Smooth muscle cell (in vitro differentiated cells): Measurements from ENCODE around the gene FAM234B. TPM values are rescaled to one million over a fixed set of nuclear protein-coding genes. Genes with fewer than 3 reads are reported as not detected.

Source experiments
- DNase-seq: peaks from one replicate; lab custom pipeline; 2025; ENCODE audit not compliant: unreplicated experiment; lab: John Stamatoyannopoulos, UW
- H2AFZ ChIP-seq: fragments of 200-600 bp; sonication (generic); 2 replicates; pipeline ENCODE4 v1.6.0; 2016; ENCODE audit warnings: antibody characterized with exemption, low read depth, mild to moderate bottlenecking
- H3F3A ChIP-seq: fragments of 200-600 bp; sonication (generic); 2 replicates; pipeline ENCODE4 v1.6.0; 2017; ENCODE audit warnings: antibody characterized with exemption, low read depth
- H3K27ac ChIP-seq: fragments of 200-600 bp; sonication (generic); 2 replicates; pipeline ENCODE4 v1.5.1; 2016; ENCODE audit warnings: low read depth, mild to moderate bottlenecking
- H3K27me3 ChIP-seq: fragments of 200-600 bp; sonication (generic); 2 replicates; pipeline ENCODE4 v1.6.1; 2016; ENCODE audit warnings: low read depth, mild to moderate bottlenecking
- H3K36me3 ChIP-seq: fragments of 200-600 bp; sonication (generic); 2 replicates; pipeline ENCODE4 v1.5.1; 2016; ENCODE audit warnings: low read depth
- H3K4me1 ChIP-seq: fragments of 200-600 bp; sonication (generic); 2 replicates; pipeline ENCODE4 v1.5.1; 2016; ENCODE audit warnings: low read depth
- H3K4me2 ChIP-seq: fragments of 200-600 bp; sonication (generic); 2 replicates; pipeline ENCODE4 v1.6.0; 2016; ENCODE audit warnings: mild to moderate bottlenecking
- H3K4me3 ChIP-seq: fragments of 200-600 bp; sonication (generic); 2 replicates; pipeline ENCODE4 v1.5.1; 2016; ENCODE audit warnings: mild to moderate bottlenecking
- H3K79me2 ChIP-seq: fragments of 200-600 bp; sonication (generic); 2 replicates; pipeline ENCODE4 v1.6.0; 2016; ENCODE audit warnings: low read depth, mild to moderate bottlenecking
- H3K9ac ChIP-seq: fragments of 200-600 bp; sonication (generic); 2 replicates; pipeline ENCODE4 v1.6.0; 2016; ENCODE audit warnings: low read depth
- H3K9me3 ChIP-seq: fragments of 200-600 bp; sonication (generic); replicated peaks from 2 replicates; pipeline ENCODE4 v1.5.1; 2016; ENCODE audit warnings: low read depth
- H4K20me1 ChIP-seq: fragments of 200-600 bp; sonication (generic); 2 replicates; pipeline ENCODE4 v1.6.0; 2016; ENCODE audit warnings: low read depth
- WGBS: methylation state at CpG from one replicate; pipeline ENCODE4 v1.1.7; 2016; ENCODE audit warnings: low lambda C conversion rate; 5-methylcytosine and 5-hydroxymethylcytosine counted together
- polyA plus RNA-seq: library from polyadenylated mRNA; unstranded; fragments of >200 nt; fragmentation: Nextera tagmentation; extraction: Ambion mirVana; gene quantifications from 2 replicates; pipeline ENCODE4 v1.2.1, GENCODE V29; 2016
- total RNA-seq: library from RNA; depleted of rRNA; stranded (reverse); fragments of >200 nt; gene quantifications from 2 replicates; pipeline ENCODE4 v1.2.3, GENCODE V29; 2014
- TF ChIP-seq, protein P1 (sequence below): fragments of 200-600 bp; sonication (generic); IDR thresholded peaks from 2 replicates; pipeline ENCODE4 v1.5.1; 2017; ENCODE audit warnings: borderline replicate concordance, mild to moderate bottlenecking, antibody characterized with exemption; ENCODE audit not compliant: insufficient read depth, poor library complexity, severe bottlenecking

Gene FAM234B
- total and polyA plus RNA-seq, 2 experiments from 2014 or later = 1.6 to 3.0 TPM

DNA sequence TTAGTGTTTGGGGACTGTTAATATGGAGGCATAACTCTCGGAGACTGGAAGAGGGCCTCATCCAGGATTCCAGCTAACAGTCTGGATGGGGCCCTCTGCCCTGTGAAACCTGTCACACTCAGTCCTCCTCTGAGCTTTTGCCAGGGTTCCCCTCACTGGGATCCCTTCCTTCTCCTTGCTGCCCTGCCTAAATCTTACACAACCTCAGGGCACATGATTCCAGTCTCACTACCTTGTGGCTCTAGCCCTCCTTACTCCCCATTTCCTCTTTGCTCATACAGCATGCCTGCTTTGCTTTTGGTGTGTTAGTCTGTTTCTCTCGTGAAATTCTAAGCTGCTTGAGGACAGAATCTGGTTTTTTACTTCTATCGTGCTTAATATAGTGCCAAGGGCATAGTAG is 60.2 kb downstream of the FAM234B start:
- Histone ChIP-seq H3K79me2 (no peaks in the 10 kb centered on the region), H3K4me3 (no peak overlapping the region), H3F3A (peaks cover 23% of the 10 kb centered on the region), H2AFZ (no peak overlapping the region), H3K4me2 (no peak overlapping the region), H4K20me1 (no peaks in the 10 kb centered on the region), H3K9ac (no peak overlapping the region), H3K27me3 (no peaks in the 10 kb centered on the region), H3K27ac (no peak overlapping the region), H3K4me1 (peaks cover 31% of the 10 kb centered on the region), H3K36me3 (no peaks in the 10 kb centered on the region), H3K9me3 (no peaks in the 10 kb centered on the region)
- TF ChIP-seq, protein P1, sequence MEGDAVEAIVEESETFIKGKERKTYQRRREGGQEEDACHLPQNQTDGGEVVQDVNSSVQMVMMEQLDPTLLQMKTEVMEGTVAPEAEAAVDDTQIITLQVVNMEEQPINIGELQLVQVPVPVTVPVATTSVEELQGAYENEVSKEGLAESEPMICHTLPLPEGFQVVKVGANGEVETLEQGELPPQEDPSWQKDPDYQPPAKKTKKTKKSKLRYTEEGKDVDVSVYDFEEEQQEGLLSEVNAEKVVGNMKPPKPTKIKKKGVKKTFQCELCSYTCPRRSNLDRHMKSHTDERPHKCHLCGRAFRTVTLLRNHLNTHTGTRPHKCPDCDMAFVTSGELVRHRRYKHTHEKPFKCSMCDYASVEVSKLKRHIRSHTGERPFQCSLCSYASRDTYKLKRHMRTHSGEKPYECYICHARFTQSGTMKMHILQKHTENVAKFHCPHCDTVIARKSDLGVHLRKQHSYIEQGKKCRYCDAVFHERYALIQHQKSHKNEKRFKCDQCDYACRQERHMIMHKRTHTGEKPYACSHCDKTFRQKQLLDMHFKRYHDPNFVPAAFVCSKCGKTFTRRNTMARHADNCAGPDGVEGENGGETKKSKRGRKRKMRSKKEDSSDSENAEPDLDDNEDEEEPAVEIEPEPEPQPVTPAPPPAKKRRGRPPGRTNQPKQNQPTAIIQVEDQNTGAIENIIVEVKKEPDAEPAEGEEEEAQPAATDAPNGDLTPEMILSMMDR = no peak
- WGBS = 91% methylated on average over 3 of the region's 3 CpGs
- no peak for DNase-seq

DNA sequence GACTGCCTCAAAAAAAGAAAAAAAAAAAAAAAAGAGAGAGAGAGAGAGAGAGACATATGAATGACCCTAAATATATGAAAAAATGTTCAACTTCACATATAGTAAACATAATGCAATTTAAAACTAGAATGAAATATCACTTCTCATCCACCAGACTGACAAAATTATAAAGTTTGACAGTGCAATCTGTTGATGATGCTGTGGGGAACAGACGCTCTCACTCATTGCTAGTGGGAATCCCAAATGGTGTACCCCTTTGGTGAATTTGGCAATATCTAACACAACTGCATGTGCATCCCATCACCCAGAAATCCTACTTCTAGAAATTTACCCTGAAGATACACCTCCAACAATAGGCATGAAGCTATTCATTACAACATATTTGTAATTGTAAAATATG is 61.6 kb downstream of the FAM234B start:
- H2AFZ ChIP-seq = no peak overlapping the region
- H3K79me2 ChIP-seq = no peaks in the 10 kb centered on the region
- no peak for DNase-seq
- H4K20me1 ChIP-seq = no peaks in the 10 kb centered on the region
- TF ChIP-seq, protein P1 = no peak
- no peak overlapping the region for H3K4me3 ChIP-seq
- H3K4me2 ChIP-seq = no peak overlapping the region
- no peaks in the 10 kb centered on the region for H3K9me3 ChIP-seq
- H3K4me1 ChIP-seq = peaks cover 21% of the 10 kb centered on the region
- H3K36me3 ChIP-seq = no peaks in the 10 kb centered on the region
- H3K9ac ChIP-seq = no peak overlapping the region
- WGBS = 100% methylated on average over 1 of the region's 1 CpG
- no peaks in the 10 kb centered on the region for H3K27me3 ChIP-seq
- H3K27ac ChIP-seq = no peak overlapping the region
- peaks cover 18% of the 10 kb centered on the region for H3F3A ChIP-seq

DNA sequence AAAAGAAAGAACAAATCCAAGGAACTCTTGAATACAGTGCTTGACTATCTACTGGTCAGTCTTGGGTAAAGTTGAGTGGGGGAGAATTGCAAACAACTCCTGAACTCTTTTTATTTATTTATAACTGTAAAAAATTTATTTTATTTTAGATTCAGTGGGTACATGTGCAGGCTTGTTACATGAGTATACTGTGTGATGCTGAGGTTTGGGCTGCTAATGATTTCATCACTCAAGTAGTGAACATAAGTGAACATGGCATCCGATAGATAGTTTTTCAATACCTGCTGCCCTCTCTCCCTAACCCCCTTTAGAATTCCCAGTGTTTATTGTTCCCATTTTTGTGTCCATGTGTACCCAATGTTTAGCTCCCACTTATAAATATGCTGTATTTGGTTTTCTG is 62.5 kb downstream of the FAM234B start:
- Histone ChIP-seq H3K79me2 (no peaks in the 10 kb centered on the region), H3F3A (peaks cover 14% of the 10 kb centered on the region), H2AFZ (no peak overlapping the region), H4K20me1 (no peaks in the 10 kb centered on the region), H3K9me3 (no peaks in the 10 kb centered on the region), H3K4me3 (no peak overlapping the region), H3K27me3 (no peaks in the 10 kb centered on the region), H3K9ac (no peak overlapping the region), H3K4me1 (peaks cover 17% of the 10 kb centered on the region), H3K27ac (no peak overlapping the region), H3K36me3 (no peaks in the 10 kb centered on the region), H3K4me2 (no peak overlapping the region)
- no peak for DNase-seq
- TF ChIP-seq, protein P1 = no peak
- WGBS = 89% methylated on average over 1 of the region's 1 CpG

DNA sequence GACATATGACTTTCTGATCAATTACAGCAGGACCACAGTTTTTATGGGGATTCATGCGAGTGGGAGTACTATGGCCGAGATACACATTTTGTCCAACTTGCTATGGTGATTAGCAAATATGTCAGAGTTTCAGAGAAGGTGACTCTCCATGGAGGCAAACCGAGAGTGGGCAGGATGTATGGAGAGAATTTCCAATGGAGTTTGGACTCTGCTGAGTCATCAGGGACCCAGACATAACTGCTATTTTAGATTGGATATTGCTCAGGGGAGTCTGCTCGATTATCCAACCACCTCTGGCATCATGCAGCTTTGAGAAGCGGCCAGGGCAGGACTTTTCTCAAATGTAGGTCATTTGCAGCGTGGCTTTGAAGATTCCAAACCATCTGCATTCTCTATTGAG is 68.8 kb downstream of the FAM234B start:
- H3K4me3 ChIP-seq = no peak overlapping the region
- no peaks in the 10 kb centered on the region for H3F3A ChIP-seq
- no peak overlapping the region for H2AFZ ChIP-seq
- no peak for DNase-seq
- peaks cover 35% of the 10 kb centered on the region for H3K4me1 ChIP-seq
- no peaks in the 10 kb centered on the region for H3K9me3 ChIP-seq
- no peak overlapping the region for H3K9ac ChIP-seq
- no peaks in the 10 kb centered on the region for H4K20me1 ChIP-seq
- no peak overlapping the region for H3K4me2 ChIP-seq
- no peaks in the 10 kb centered on the region for H3K27me3 ChIP-seq
- TF ChIP-seq, protein P1 = no peak
- H3K79me2 ChIP-seq = no peaks in the 10 kb centered on the region
- no peaks in the 10 kb centered on the region for H3K36me3 ChIP-seq
- WGBS = 84% methylated on average over 6 of the region's 6 CpGs
- no peak overlapping the region for H3K27ac ChIP-seq
